Measurements from ENCODE around the gene ATG13.

Gene ATG13

GRCh38 chr11:46684367-46684766 lies 67.0 kb downstream of the ATG13 start (continued):
- TF ChIP-seq EGR2 (tag by site-specific recombination; IDR thresholded peaks at IDR 0.05; ENCODE audit: low read depth) (no peak), KLF10 (tag by site-specific recombination; IDR thresholded peaks at IDR 0.05) (no peak), ZBTB17 (tag by site-specific recombination; IDR thresholded peaks at IDR 0.05) (no peak)

GRCh38 chr11:46686886-46687795 lies 69.8 kb downstream of the ATG13 start:
- ChIA-PET POLR2A (interaction anchor here (0.5 to 0.6 kb wide), 2 partner anchors 27 to 87 kb away, joined by 3 to 5 read pairs; no protein-coding TSS in a partner anchor), CTCF (no interaction called here)
- H3K4me1 ChIP-seq (ENCODE audit: control insufficient read depth, insufficient read depth, low read length), result no peaks in the 10 kb centered on the region
- peaks cover 0 to 36% of the 10 kb centered on the region in 2 experiments; a peak in 2 of 3 replicates for H3K36me3 ChIP-seq (ENCODE audit: control insufficient read depth in 2 of 2, insufficient read depth in 1 of 2, low read length in 2 of 2)
- TF ChIP-seq ZBTB26 (tag by site-specific recombination; optimal IDR thresholded peaks at IDR 0.05), result no peak
- TF ChIP-seq ZNF692 (tag by site-specific recombination; IDR thresholded peaks at IDR 0.05), result peak; percentile 40; the same call in 1 of the 2 replicates
- no peak for TF ChIP-seq SP7 (tag by site-specific recombination; IDR thresholded peaks at IDR 0.05)
- H3K4me3 ChIP-seq (ENCODE audit: low read depth, low read length), result no peak overlapping the region
- H3K27ac ChIP-seq (ENCODE audit: extremely low read depth, low read depth, low read length), result no peak overlapping the region
- no peaks in the 10 kb centered on the region for H3K9me3 ChIP-seq (ENCODE audit: control insufficient read depth, insufficient read depth, low read depth, low read length)

- ChIA-PET CTCF (no interaction called here), POLR2A (interaction anchor here (0.6 kb wide), 1 partner anchor 90 kb away, joined by 4 read pairs; no protein-coding TSS in a partner anchor)
- H3K4me1 ChIP-seq (ENCODE audit: control insufficient read depth, insufficient read depth, low read length), result no peaks in the 10 kb centered on the region
- TF ChIP-seq ZNF404 (tag by site-specific recombination; IDR thresholded peaks at IDR 0.05) (no peak), ZBTB7A (tag by site-specific recombination; IDR thresholded peaks at IDR 0.05; ENCODE audit: low read depth) (no peak), ZNF513 (tag by site-specific recombination; IDR thresholded peaks at IDR 0.05) (no peak), ZNF654 (tag by site-specific recombination; IDR thresholded peaks at IDR 0.05; ENCODE audit: low read depth) (no peak), KLF16 (tag by site-specific recombination; IDR thresholded peaks at IDR 0.05) (no peak), ZNF311 (tag by site-specific recombination; IDR thresholded peaks at IDR 0.05; ENCODE audit: borderline replicate concordance) (no peak), ZNF560 (tag by site-specific recombination; IDR thresholded peaks at IDR 0.05; ENCODE audit: borderline replicate concordance) (no peak), ZNF23 (tag by site-specific recombination; IDR thresholded peaks at IDR 0.05; ENCODE audit: borderline replicate concordance) (no peak), ZXDB (tag by site-specific recombination; IDR thresholded peaks at IDR 0.05) (no peak), MZF1 (tag by site-specific recombination; IDR thresholded peaks at IDR 0.05; ENCODE audit: borderline replicate concordance) (no peak), ZNF837 (tag by site-specific recombination; IDR thresholded peaks at IDR 0.05) (no peak), ZNF785 (tag by site-specific recombination; IDR thresholded peaks at IDR 0.05) (no peak), PRDM4 (tag by site-specific recombination; IDR thresholded peaks at IDR 0.05) (no peak), TRIM28 (IDR thresholded peaks at IDR 0.05; ENCODE audit: borderline replicate concordance, low read length) (no peak), ZNF138 (tag by site-specific recombination; IDR thresholded peaks at IDR 0.05; ENCODE audit: borderline replicate concordance) (no peak), ZNF571 (tag by site-specific recombination; IDR thresholded peaks at IDR 0.05) (no peak), KLF1 (tag by site-specific recombination; IDR thresholded peaks at IDR 0.05) (no peak), SALL2 (tag by site-specific recombination; IDR thresholded peaks at IDR 0.05; ENCODE audit: borderline replicate concordance) (no peak), PRDM1 (tag by site-specific recombination; IDR thresholded peaks at IDR 0.05) (no peak), EGR2 (tag by site-specific recombination; IDR thresholded peaks at IDR 0.05; ENCODE audit: low read depth) (no peak)
- no peak overlapping the region for H3K4me3 ChIP-seq (ENCODE audit: low read depth, low read length)
- no peaks in the 10 kb centered on the region for H3K9me3 ChIP-seq (ENCODE audit: control insufficient read depth, insufficient read depth, low read depth, low read length)
- no peak overlapping the region for H3K27ac ChIP-seq (ENCODE audit: extremely low read depth, low read depth, low read length)
- peaks cover 0 to 61% of the 10 kb centered on the region in 2 experiments; a peak in 2 of 3 replicates for H3K36me3 ChIP-seq (ENCODE audit: control insufficient read depth in 2 of 2, insufficient read depth in 1 of 2, low read length in 2 of 2)
Measured at GRCh38 chr11:46690702-46691101, 73.3 kb downstream of the ATG13 start.

Data from HEK293 (cell line).